K562 (cell line): ENCODE results near the gene PPP1R13B. TPM values are rescaled to one million over a fixed set of nuclear protein-coding genes. Genes with fewer than 3 reads are reported as not detected.

Experiments
- ATAC-seq: fragments of 200-7000 bp; cut with Tn5 transposase; 3 replicates; pipeline ENCODE4 v1.9.1; 2020; ENCODE audit warnings: moderate library complexity
- BruUV-seq: library from RNA; stranded (reverse); fragments of 400-500 nt; replicated peaks from 2 replicates; lab custom pipeline; 2021; lab: Mats Ljungman, UMichigan
- CTCF ChIA-PET: fragments of 300-600 bp; formaldehyde crosslinking; extraction: SDS; loops from one replicate; lab custom pipeline; 2021; ENCODE audit warnings: low intra/inter-chr PET ratio; lab: Yijun Ruan, JAX
- POLR2A ChIA-PET: fragments of 300-600, 350-650 bp; sonication (Branson Sonifier 250); formaldehyde crosslinking; extraction: SDS; loops from one replicate; lab custom pipeline; 2021; ENCODE audit warnings: antibody characterized with exemption, inconsistent platforms; lab: Yijun Ruan, JAX
- DNase-seq, 4 experiments: peaks; one replicate each; pipeline versions ENCODE4 v3.0.0 to v3.0.0-alpha.2; 2011 to 2018; ENCODE audit warnings: low spot score in 3 of 4, mixed read lengths in 3 of 4; ENCODE audit errors: extremely low read depth in 1 of 4
- FAIRE-seq: peaks from 2 replicates; lab custom pipeline; 2011; peaks lifted over from hg19 to GRCh38; lab: Jason Lieb, UNC
- H2AFZ ChIP-seq: 2 replicates; pipeline ENCODE4 v1.6.0; 2011; ENCODE audit warnings: low read depth, low read length, control low read depth, inconsistent platforms
- H3K27ac ChIP-seq: fragments of 200-600 bp; 3 replicates; pipeline ENCODE4 v1.8.0; 2011; ENCODE audit warnings: low read depth, mild to moderate bottlenecking, control low read depth, inconsistent platforms, low read length, moderate library complexity, mixed read lengths; ENCODE audit errors: extremely low read depth
- H3K27me3 ChIP-seq, 2 experiments: fragments of 300-600 bp in 1 of 2; 2 replicates in 1 of 2; 3 replicates in 1 of 2; pipeline versions ENCODE4 v1.6.0 to v1.8.0; 2011; ENCODE audit warnings: inconsistent platforms in 2 of 2, low read length in 2 of 2, mild to moderate bottlenecking in 1 of 2, mixed read lengths in 1 of 2, moderate library complexity in 1 of 2; ENCODE audit not compliant: control insufficient read depth in 2 of 2, insufficient read depth in 2 of 2
- H3K36me3 ChIP-seq: fragments of 300-600 bp; 3 replicates; pipeline ENCODE4 v1.8.0; 2011; ENCODE audit warnings: mild to moderate bottlenecking, low read length, inconsistent platforms; ENCODE audit not compliant: control insufficient read depth, insufficient read depth
- H3K4me1 ChIP-seq, 2 experiments: fragments of 200-600 bp in 1 of 2; replicated peaks in 1 of 2; 2 replicates in 1 of 2; 3 replicates in 1 of 2; pipeline versions ENCODE4 v1.5.1 to v1.8.0; 2011; ENCODE audit warnings: inconsistent platforms in 2 of 2, low read length in 2 of 2, mild to moderate bottlenecking in 1 of 2, mixed read lengths in 1 of 2, moderate library complexity in 1 of 2; ENCODE audit not compliant: control insufficient read depth in 2 of 2, insufficient read depth in 2 of 2
- H3K4me2 ChIP-seq: 2 replicates; pipeline ENCODE4 v1.6.1; 2011; ENCODE audit warnings: low read length, control low read depth, inconsistent platforms, mixed read lengths; ENCODE audit not compliant: insufficient read depth
- H3K4me3 ChIP-seq: fragments of 200-600 bp; sonication (generic), shearing (Covaris generic); 2 replicates; pipeline ENCODE4 v1.5.1; 2016; ENCODE audit warnings: control low read depth, inconsistent platforms
- H3K79me2 ChIP-seq: fragments of 200-600 bp; 3 replicates; pipeline ENCODE4 v1.8.0; 2011; ENCODE audit warnings: low read length, inconsistent platforms; ENCODE audit not compliant: control insufficient read depth, insufficient read depth
- H3K9ac ChIP-seq, 2 experiments: 2 replicates each; pipeline versions ENCODE4 v1.6.0 to v1.6.1; 2011; ENCODE audit warnings: low read depth in 2 of 2, low read length in 2 of 2, control low read depth in 1 of 2, inconsistent platforms in 1 of 2, mild to moderate bottlenecking in 1 of 2, mixed read lengths in 1 of 2; ENCODE audit not compliant: insufficient read depth in 1 of 2
- H3K9me1 ChIP-seq: one replicate; pipeline ENCODE4 v1.6.0; 2011; ENCODE audit warnings: inconsistent platforms, mild to moderate bottlenecking, low read length, moderate library complexity; ENCODE audit not compliant: control insufficient read depth, insufficient read depth
- H3K9me3 ChIP-seq: replicated peaks from 2 replicates; pipeline ENCODE4 v1.5.1; 2011; ENCODE audit warnings: low read depth, low read length, inconsistent platforms; ENCODE audit not compliant: control insufficient read depth, insufficient read depth
- H4K20me1 ChIP-seq: replicated peaks from 2 replicates; pipeline ENCODE4 v1.6.1; 2011; ENCODE audit warnings: low read length, inconsistent platforms, mixed read lengths; ENCODE audit not compliant: control insufficient read depth, insufficient read depth
- CBFA2T3 ChIP-seq: fragments of 450-650 bp; IDR thresholded peaks from 2 replicates; pipeline ENCODE4 v1.6.1; 2017
- YY1 ChIP-seq, 3 experiments: IDR thresholded peaks; 2 replicates each; pipeline ENCODE4 v1.6.1; 2011; ENCODE audit warnings: low read length in 2 of 3, mild to moderate bottlenecking in 2 of 3, moderate library complexity in 2 of 3, borderline replicate concordance in 1 of 3, control low read depth in 1 of 3, low read depth in 1 of 3; ENCODE audit not compliant: insufficient read depth in 3 of 3, insufficient replicate concordance in 2 of 3, control insufficient read depth in 1 of 3, insufficient read length in 1 of 3; ENCODE audit errors: extremely low read depth in 1 of 3
- ZNF263 ChIP-seq: sonication (generic); formaldehyde crosslinking; IDR thresholded peaks from 2 replicates; pipeline ENCODE4 v1.8.0; 2022; ENCODE audit warnings: mild to moderate bottlenecking, missing genetic modification reagents, borderline replicate concordance
- ZNF407 ChIP-seq: fragments of 450-650 bp; IDR thresholded peaks from 2 replicates; pipeline ENCODE4 v1.6.1; 2016; ENCODE audit warnings: low read depth
- WGBS: fragments of 100-300 bp; shearing (Covaris generic); methylation state at CpG from one replicate; pipeline ENCODE4 v1.1.6; 2016; ENCODE audit warnings: low coverage, mixed read lengths; ENCODE audit not compliant: insufficient coverage; ENCODE audit errors: missing lambda C conversion rate; 5-methylcytosine and 5-hydroxymethylcytosine counted together
- in situ Hi-C: fragments of 300-500 bp; cut with MboI; formaldehyde crosslinking; loops from 4 replicates; pipeline ENCODE4 v1.15.0; 2018; ENCODE audit warnings: inconsistent platforms, mixed read lengths
- intact Hi-C: fragments of 100-400 bp; cut with micrococcal nuclease; formaldehyde crosslinking; loops from 2 replicates; pipeline ENCODE4 v1.14.2; 2022
- polyA plus RNA-seq, 8 experiments: library from polyadenylated mRNA; depleted of rRNA in 4 of 8; stranded (reverse) in 5 of 8; unstranded in 3 of 8; fragments of >200 nt; fragmentation: Nextera tagmentation in 2 of 8; fragmentation: Illumina TruSeq in 1 of 8; extraction: Ambion mirVana in 2 of 8; extraction: Trizol in 1 of 8; gene quantifications; 2 replicates each; pipeline versions ENCODE4 v1.2.1 to v1.2.3, GENCODE V29; 2011 to 2014; ENCODE audit warnings: inconsistent platforms in 1 of 8, missing spikeins in 1 of 8
- total RNA-seq, 7 experiments: library from RNA; depleted of rRNA in 6 of 7; stranded (reverse); fragments of >200 nt in 6 of 7; fragmentation: Illumina TruSeq in 2 of 7; extraction: Trizol in 2 of 7; gene quantifications; 2 replicates each; pipeline versions ENCODE4 v1.2.1 to v1.2.3, GENCODE V29; 2011 to 2021; ENCODE audit warnings: low replicate concordance in 1 of 7

Gene PPP1R13B
- total and polyA plus RNA-seq, 9 of the 15 experiments (the other 6 are each of a cell fraction or from before 2014, with no cell fraction given), result 0.03 to 1.7 (median 0.15) TPM

GRCh38 chr14:103882503-103883262, 35.3 kb upstream of the PPP1R13B start:
- Histone ChIP-seq H3K27ac (no peak overlapping the region), H4K20me1 (no peaks in the 10 kb centered on the region; the same call in 1 of the 2 replicates), H2AFZ (no peak overlapping the region), H3K4me1 (peaks cover 0 to 31% of the 10 kb centered on the region in 2 experiments; a peak in 2 of 5 replicates), H3K79me2 (no peaks in the 10 kb centered on the region), H3K9me3 (no peaks in the 10 kb centered on the region), H3K36me3 (no peaks in the 10 kb centered on the region), H3K4me2 (no peak overlapping the region), H3K9me1 (no peaks in the 10 kb centered on the region), H3K9ac (no peak overlapping the region; a peak in 1 of 4 replicates), H3K4me3 (no peak overlapping the region), H3K27me3 (peaks cover 0 to 24% of the 10 kb centered on the region in 2 experiments; a peak in 2 of 5 replicates)
- intact Hi-C loops, result no loop called here
- POLR2A ChIA-PET, result no interaction called here
- no peak for FAIRE-seq
- ATAC-seq, result no peak
- WGBS, result 31% methylated on average over 13 of the region's 20 CpGs
- TF ChIP-seq ZNF407 (no peak), ZNF263 (no peak), YY1 (IDR thresholded peaks at IDR 0.05; ENCODE audit: borderline replicate concordance in 1 of 3, control insufficient read depth in 1 of 3, extremely low read depth in 1 of 3, insufficient read depth in 3 of 3, insufficient read length in 1 of 3, insufficient replicate concordance in 2 of 3, low read depth in 1 of 3, low read length in 2 of 3) (no peak), CBFA2T3 (no peak)
- no peak for DNase-seq
- CTCF ChIA-PET, result no interaction called here
- BruUV-seq, result no TSS peak
- in situ Hi-C loops, result no loop called here
